Measurements from ENCODE around the gene PAPOLB. TPM values are rescaled to one million over a fixed set of nuclear protein-coding genes. Genes with fewer than 3 reads are reported as not detected.

The PAPOLB gene
- total RNA-seq, 1 experiment from 2014 or later = 0.31 TPM

DNA sequence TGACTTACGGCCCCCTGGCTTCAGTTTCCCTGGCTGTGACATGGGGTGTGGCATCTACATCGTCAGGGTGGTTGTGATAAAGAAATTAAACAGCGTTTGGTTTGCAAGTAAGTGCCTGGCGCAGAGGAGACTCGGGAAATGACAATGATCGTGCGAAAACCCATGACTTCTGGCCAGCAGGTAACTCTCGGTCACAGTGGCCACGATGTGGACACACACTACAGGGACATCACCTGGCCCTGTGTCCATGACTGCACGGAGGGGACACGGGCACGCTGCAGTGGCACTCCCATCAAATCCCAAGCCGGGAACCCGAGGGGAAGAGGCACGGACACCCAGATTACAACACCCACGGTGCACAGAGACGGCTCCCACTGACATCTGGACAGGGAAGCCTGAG, 28.7 kb downstream of the PAPOLB start (continued):
- TF ChIP-seq, protein P1, sequence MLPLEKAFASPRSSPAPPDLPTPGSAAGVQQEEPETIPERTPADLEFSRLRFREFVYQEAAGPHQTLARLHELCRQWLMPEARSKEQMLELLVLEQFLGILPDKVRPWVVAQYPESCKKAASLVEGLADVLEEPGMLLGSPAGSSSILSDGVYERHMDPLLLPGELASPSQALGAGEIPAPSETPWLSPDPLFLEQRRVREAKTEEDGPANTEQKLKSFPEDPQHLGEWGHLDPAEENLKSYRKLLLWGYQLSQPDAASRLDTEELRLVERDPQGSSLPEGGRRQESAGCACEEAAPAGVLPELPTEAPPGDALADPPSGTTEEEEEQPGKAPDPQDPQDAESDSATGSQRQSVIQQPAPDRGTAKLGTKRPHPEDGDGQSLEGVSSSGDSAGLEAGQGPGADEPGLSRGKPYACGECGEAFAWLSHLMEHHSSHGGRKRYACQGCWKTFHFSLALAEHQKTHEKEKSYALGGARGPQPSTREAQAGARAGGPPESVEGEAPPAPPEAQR (CRISPR knock-in tag; IDR thresholded peaks at IDR 0.05) = no peak
- TF ChIP-seq MXD4 (CRISPR knock-in tag; IDR thresholded peaks at IDR 0.05; ENCODE audit: borderline replicate concordance) (no peak), SOX15 (CRISPR knock-in tag; IDR thresholded peaks at IDR 0.05) (no peak)
- TF ChIP-seq, protein P2, sequence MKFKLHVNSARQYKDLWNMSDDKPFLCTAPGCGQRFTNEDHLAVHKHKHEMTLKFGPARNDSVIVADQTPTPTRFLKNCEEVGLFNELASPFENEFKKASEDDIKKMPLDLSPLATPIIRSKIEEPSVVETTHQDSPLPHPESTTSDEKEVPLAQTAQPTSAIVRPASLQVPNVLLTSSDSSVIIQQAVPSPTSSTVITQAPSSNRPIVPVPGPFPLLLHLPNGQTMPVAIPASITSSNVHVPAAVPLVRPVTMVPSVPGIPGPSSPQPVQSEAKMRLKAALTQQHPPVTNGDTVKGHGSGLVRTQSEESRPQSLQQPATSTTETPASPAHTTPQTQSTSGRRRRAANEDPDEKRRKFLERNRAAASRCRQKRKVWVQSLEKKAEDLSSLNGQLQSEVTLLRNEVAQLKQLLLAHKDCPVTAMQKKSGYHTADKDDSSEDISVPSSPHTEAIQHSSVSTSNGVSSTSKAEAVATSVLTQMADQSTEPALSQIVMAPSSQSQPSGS (CRISPR knock-in tag; IDR thresholded peaks at IDR 0.05; ENCODE audit: borderline replicate concordance, low read depth) = no peak

DNA sequence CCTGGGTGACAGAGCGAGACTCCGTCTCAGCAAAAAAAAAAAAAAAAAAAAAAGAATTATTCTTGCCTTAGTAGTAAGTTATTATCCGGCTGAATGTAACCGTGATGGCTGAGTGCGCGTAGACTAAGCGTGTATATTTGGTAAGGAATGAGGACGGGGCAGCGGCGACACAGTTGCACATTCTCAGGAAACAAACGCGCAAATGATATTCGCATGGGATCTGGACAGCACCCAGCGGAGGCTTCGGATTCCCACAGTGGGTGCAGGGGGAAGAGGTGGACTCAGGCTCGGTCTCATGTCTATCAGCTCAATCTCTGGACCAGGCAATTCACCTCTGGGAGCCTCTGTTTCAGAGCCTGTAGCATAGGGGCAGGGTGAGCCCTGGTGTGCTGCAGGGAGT, 29.1 kb downstream of the PAPOLB start:
- Mint-ChIP-seq H3K9me3 (no peaks in the 10 kb centered on the region), H3K4me1 (peaks cover 6% of the 10 kb centered on the region), H3K27ac (no peak overlapping the region), H3K4me3 (no peak overlapping the region), H3K27me3 (ENCODE audit: low read depth) (no peaks in the 10 kb centered on the region), H3K36me3 (no peaks in the 10 kb centered on the region)
- DNase-seq (ENCODE audit: low spot score) (no peak), ATAC-seq (no peak)
- TF ChIP-seq EMX1 (CRISPR knock-in tag; IDR thresholded peaks at IDR 0.05) (no peak), SP1 (CRISPR knock-in tag; conservative IDR thresholded peaks at IDR 0.05) (no peak), NFATC4 (CRISPR knock-in tag; IDR thresholded peaks at IDR 0.05) (no peak), ELF4 (CRISPR knock-in tag; IDR thresholded peaks at IDR 0.05; ENCODE audit: low read depth) (no peak), TEAD1 (CRISPR knock-in tag; IDR thresholded peaks at IDR 0.05) (no peak), RELA (CRISPR knock-in tag; IDR thresholded peaks at IDR 0.05; ENCODE audit: borderline replicate concordance) (no peak), PRRX2 (CRISPR knock-in tag; IDR thresholded peaks at IDR 0.05) (no peak), RORB (CRISPR knock-in tag; IDR thresholded peaks at IDR 0.05) (no peak), ZNF138 (CRISPR knock-in tag; conservative IDR thresholded peaks at IDR 0.05) (no peak), GABPB1 (CRISPR knock-in tag; IDR thresholded peaks at IDR 0.05) (no peak), FOXP1 (CRISPR knock-in tag; IDR thresholded peaks at IDR 0.05; ENCODE audit: borderline replicate concordance) (no peak), NFE2L1 (CRISPR knock-in tag; IDR thresholded peaks at IDR 0.05) (no peak)
- TF ChIP-seq, protein P3, sequence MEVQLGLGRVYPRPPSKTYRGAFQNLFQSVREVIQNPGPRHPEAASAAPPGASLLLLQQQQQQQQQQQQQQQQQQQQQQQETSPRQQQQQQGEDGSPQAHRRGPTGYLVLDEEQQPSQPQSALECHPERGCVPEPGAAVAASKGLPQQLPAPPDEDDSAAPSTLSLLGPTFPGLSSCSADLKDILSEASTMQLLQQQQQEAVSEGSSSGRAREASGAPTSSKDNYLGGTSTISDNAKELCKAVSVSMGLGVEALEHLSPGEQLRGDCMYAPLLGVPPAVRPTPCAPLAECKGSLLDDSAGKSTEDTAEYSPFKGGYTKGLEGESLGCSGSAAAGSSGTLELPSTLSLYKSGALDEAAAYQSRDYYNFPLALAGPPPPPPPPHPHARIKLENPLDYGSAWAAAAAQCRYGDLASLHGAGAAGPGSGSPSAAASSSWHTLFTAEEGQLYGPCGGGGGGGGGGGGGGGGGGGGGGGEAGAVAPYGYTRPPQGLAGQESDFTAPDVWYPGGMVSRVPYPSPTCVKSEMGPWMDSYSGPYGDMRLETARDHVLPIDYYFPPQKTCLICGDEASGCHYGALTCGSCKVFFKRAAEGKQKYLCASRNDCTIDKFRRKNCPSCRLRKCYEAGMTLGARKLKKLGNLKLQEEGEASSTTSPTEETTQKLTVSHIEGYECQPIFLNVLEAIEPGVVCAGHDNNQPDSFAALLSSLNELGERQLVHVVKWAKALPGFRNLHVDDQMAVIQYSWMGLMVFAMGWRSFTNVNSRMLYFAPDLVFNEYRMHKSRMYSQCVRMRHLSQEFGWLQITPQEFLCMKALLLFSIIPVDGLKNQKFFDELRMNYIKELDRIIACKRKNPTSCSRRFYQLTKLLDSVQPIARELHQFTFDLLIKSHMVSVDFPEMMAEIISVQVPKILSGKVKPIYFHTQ (CRISPR knock-in tag; IDR thresholded peaks at IDR 0.05) = no peak
- TF ChIP-seq, protein P4, sequence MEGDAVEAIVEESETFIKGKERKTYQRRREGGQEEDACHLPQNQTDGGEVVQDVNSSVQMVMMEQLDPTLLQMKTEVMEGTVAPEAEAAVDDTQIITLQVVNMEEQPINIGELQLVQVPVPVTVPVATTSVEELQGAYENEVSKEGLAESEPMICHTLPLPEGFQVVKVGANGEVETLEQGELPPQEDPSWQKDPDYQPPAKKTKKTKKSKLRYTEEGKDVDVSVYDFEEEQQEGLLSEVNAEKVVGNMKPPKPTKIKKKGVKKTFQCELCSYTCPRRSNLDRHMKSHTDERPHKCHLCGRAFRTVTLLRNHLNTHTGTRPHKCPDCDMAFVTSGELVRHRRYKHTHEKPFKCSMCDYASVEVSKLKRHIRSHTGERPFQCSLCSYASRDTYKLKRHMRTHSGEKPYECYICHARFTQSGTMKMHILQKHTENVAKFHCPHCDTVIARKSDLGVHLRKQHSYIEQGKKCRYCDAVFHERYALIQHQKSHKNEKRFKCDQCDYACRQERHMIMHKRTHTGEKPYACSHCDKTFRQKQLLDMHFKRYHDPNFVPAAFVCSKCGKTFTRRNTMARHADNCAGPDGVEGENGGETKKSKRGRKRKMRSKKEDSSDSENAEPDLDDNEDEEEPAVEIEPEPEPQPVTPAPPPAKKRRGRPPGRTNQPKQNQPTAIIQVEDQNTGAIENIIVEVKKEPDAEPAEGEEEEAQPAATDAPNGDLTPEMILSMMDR (IDR thresholded peaks at IDR 0.05) = no peak
- TF ChIP-seq, protein P5, sequence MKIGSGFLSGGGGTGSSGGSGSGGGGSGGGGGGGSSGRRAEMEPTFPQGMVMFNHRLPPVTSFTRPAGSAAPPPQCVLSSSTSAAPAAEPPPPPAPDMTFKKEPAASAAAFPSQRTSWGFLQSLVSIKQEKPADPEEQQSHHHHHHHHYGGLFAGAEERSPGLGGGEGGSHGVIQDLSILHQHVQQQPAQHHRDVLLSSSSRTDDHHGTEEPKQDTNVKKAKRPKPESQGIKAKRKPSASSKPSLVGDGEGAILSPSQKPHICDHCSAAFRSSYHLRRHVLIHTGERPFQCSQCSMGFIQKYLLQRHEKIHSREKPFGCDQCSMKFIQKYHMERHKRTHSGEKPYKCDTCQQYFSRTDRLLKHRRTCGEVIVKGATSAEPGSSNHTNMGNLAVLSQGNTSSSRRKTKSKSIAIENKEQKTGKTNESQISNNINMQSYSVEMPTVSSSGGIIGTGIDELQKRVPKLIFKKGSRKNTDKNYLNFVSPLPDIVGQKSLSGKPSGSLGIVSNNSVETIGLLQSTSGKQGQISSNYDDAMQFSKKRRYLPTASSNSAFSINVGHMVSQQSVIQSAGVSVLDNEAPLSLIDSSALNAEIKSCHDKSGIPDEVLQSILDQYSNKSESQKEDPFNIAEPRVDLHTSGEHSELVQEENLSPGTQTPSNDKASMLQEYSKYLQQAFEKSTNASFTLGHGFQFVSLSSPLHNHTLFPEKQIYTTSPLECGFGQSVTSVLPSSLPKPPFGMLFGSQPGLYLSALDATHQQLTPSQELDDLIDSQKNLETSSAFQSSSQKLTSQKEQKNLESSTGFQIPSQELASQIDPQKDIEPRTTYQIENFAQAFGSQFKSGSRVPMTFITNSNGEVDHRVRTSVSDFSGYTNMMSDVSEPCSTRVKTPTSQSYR (CRISPR knock-in tag; IDR thresholded peaks at IDR 0.05) = no peak
- TF ChIP-seq, protein P6, sequence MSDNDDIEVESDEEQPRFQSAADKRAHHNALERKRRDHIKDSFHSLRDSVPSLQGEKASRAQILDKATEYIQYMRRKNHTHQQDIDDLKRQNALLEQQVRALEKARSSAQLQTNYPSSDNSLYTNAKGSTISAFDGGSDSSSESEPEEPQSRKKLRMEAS (CRISPR knock-in tag; IDR thresholded peaks at IDR 0.05) = no peak
- CTCF ChIA-PET = interaction anchor here (0.9 to 5.7 kb wide), 4 partner anchors 13 to 256 kb away, joined by 3 to 83 read pairs (median 5); partner anchors contain the start of gene RADIL
- POLR2A ChIA-PET = no interaction called here
